GM13977 (cell line): ENCODE data around the gene BMPER.

Experiments used
- DNase-seq: peaks from one replicate; pipeline ENCODE4 v3.0.0; 2012; ENCODE audit warnings: low spot score
- CTCF ChIP-seq: IDR thresholded peaks from 2 replicates; pipeline ENCODE4 v1.5.1; 2012; ENCODE audit warnings: mild to moderate bottlenecking, control low read depth; ENCODE audit not compliant: insufficient read depth; ENCODE audit errors: extremely low read depth, missing control alignments
- in situ Hi-C: fragments of 300-500 bp; cut with MboI; formaldehyde crosslinking; loops from one replicate; pipeline ENCODE4 v1.12.0; 2022; ENCODE audit warnings: low sequenced_read_pairs, low pct_unique_long_range_greater_than_20kb, mixed read lengths, inconsistent platforms; ENCODE audit not compliant: unreplicated experiment

Gene BMPER

DNA sequence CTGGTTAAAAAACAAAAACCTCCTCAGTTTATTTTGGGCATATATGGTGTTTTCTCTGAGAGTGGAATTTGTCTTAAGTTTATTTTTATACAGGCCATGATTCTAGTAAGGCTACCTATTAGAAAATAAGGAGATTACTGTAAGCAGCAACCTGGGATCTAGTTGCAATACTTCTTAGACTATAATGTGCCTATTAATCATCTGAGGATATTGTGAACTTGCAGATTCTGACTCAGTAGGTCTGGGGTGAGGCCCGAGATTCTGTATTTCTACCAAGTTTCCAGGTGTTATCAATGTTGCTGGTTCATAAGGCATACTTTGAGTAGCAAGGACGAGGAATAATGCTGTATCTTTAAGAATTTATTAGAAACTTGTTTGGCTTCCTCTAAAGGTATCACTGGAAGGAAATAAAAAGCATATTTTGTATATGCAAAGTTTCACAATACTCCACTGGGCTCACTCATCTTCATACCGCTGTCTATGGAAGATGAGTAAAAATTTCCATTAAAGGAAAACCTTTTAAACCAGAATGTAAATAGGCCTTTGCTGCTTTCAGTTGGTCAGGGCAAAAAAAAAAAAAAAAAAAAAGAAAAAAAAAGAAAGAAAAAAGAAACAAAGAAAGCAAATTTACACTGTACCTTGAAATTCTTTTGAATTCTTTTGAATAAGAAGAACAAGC is 105.8 kb downstream of the BMPER start:
- in situ Hi-C loops: no loop called here
- no peak for TF ChIP-seq CTCF
- DNase-seq: no peak

DNA sequence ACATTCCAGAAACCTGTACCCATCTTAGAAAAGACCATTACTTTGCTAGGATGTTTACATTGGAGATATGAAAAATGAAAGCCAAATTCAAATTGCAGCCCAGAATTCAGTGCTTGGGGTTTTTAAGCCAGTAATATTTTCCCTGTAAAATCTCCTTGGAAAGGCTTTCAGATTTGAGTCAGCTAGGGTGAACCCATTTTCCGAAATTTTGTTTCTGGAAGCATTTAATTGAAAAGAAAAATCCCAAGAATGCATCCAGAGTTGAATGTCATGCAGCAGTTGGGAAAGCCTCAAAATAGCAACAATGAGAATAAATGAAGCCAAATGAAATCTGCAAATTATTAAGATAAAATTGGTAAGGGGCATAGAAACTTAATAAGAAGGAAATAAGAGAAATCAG is 106.4 kb downstream of the BMPER start:
- TF ChIP-seq CTCF: no peak
- DNase-seq: no peak
- in situ Hi-C loops: no loop called here

DNA sequence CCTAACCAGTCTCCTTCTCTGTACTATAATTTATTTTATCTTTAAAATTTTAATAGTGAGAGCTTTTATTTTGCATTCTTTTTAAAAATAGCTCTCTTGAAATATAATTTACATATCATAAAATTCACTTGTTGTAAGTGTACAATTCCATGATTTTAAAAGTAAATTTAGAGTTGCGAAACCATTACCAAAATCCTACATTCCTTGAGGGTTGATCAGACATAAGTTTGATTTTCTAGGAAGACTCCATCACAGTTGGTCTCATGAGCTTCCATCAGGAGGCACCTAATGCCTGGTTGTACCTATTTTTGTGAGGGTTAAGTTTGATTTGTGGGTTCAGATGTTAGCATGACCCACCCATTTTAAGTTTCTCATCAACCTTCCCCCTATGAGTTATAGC is 108.1 kb downstream of the BMPER start:
- no peak for TF ChIP-seq CTCF
- in situ Hi-C loops: no loop called here
- DNase-seq: no peak

DNA sequence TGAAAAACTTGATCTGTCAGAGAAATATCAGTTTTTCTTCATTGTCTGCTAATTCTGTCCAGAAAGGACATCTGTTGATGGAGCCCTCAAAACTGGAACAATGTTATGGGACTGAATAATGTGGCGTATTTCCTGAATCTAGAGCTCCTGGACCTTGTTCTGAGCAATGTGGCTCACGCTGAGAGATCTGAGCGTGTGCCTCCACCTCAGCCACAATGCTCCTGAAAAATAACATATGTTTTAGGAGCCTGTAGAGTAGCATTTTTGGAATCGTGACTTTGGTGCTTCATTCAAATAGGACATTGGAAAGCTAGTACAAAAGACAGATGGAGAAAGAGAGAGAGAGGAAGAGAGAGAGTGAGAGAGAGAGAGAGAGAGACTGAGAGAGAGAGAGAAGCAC is 110.3 kb downstream of the BMPER start:
- no peak for DNase-seq
- in situ Hi-C loops: no loop called here
- TF ChIP-seq CTCF: no peak

DNA sequence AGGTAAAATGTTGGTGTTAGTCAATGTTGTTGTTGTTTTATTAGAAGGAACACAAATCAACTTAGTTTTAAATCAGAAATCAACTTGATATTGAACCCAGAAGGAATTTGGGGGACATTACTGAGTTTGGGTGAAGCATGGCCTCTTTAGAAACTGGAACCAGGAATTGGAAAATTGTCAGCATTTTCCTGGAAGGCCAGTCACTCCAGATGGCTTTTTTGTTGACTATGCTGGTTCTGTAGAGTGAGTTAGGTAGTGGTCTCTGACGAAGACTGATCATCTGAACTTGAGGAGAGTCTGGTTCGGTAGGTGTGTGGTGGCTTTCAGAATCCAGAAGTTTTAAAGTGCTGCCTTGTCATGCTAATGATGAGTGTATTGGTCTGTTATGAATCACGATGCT is 111.5 kb downstream of the BMPER start:
- DNase-seq: no peak
- no peak for TF ChIP-seq CTCF
- in situ Hi-C loops: no loop called here

DNA sequence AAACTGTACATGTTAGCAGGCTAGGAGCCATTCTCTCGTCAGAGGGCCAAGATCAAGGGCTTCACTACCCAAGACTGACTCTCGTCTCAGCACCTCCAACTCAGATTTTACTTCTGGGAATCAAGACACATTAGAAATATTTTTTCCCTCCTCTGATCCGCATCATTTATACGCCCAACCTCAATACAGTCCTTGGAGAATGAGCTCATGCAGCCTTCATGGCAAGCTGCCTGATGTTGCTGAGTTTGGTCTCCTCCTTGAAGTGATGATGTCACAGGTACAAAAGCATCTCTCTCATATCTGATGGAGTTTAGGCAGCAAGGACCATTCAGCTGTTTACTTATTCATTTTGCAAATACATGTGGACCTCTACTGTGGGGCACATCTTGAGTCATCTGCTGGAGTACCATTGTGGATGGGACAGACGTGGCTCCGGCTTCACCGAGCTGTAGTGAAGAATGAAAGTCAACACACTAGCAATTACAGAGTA is 114.0 kb downstream of the BMPER start:
- in situ Hi-C loops: no loop called here
- TF ChIP-seq CTCF: no peak

More for the DNA sequence above, 114.0 kb downstream of the BMPER start:
- DNase-seq: no peak
